ENCODE results near the gene PHF1.
"Not testable (repeated sequence)": the region's sequence is repeated elsewhere in the genome, so short reads cannot be mapped to it uniquely, and the experiment has no call there.

PHF1 gene

DNA sequence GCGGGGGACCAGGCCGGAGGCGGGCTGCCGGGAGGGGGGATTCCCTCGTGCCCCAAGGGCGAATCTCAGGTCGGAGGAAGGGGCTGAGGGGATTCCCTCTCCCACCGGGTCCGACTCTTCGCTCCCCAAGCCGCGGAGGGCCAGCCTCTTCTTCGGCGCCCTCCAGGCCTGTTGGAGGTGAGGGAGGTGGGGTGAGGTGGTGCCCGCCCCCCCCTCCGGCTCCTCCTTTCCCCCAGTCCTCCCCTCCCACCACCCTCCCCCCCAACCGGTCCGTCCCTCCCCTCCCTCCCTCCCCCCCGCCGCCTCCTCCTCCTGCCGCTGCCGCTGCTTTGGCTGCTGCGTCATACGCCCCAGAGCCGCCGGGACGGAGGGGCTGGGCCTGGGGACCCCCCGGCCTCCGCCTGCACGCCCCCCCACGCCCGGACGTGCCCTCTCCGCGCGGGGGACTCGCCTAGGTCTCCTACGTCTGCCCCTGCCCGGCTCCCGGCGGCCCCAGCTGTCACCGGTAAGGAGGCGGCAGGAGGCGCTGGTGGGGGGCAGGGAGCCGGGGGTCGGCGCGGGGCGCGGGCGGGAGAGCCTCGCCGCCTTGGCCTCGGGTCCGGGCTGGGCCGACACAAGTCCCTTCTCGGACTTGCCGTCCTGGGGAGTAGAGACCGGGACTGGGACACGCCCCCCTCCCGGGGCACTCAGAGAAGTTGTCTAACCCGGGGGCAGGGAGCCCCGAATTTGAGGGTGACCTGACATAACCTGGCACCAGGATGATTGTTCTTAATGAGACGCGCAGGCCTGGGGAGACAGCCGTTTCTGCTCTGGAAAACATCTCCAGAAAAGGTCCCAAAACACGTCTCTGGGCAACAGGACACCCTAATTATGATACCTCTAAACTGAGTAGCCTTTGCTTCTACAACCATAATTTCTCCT is at the start of gene PHF1:
Gene PHF1, plus strand, starts transcription at position 304 of the 921 bp plus-strand sequence. CDS start 1,250 bp downstream, outside the sequence.
- in situ Hi-C loops (cut with MboI; ENCODE audit: low sequenced_read_pairs): no loop called here

DNA sequence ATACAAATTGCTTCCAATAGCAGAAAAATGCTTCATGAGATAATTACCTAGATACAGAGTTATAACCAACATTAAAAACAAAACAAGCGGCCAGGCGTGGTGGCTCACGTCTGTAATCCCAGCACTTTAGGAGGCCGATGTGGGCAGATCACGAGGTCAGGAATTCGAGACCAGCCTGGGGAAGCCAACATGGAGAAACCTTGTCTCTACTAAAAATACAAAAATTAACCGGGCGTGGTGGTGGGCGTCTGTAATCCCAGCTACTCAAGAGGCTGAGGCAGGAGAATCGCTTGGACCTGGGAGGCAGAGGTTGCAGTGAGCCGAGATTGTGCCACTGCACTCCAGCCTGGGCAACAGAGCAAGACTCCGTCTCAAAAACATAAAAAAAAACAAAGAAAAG is 47.3 kb upstream of the PHF1 start:
- in situ Hi-C loops (cut with MboI; ENCODE audit: low sequenced_read_pairs): not testable (repeated sequence)

DNA sequence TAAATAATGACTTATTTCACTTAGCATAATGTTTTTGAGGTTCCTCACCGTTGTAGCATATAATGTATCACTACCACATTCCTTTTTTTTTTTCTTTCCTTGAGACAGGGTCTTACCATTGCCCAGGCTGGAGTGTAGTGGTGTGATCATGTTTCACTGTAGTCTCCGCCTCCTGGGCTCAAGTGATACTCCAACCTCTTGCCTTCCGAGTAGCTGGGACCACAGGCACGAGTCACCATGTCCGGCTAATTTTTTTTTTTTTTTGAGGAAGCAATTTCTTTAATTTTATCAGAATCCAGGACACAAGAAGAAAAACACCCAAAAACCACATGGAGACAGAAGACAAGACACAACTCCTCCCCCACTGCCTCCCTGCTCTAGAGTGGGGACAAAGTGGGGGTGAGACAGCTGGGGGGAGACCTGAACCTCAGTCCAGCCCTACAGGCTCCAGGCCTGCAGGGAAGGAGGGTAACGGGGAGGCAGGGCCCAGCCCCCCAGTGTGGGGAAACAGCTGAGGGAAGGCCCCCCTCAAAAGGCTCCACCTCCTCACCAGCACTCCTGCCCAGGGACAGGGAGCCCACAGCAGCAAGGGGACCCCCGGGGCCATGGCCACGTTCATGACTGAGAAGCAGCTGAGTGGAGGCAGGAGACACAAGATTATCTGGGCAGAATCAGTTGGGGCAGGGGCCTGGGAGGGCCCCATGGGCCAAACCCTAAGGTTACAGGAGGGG is 46.2 kb upstream of the PHF1 start:
- in situ Hi-C loops (cut with MboI; ENCODE audit: low sequenced_read_pairs): not testable (repeated sequence)

DNA sequence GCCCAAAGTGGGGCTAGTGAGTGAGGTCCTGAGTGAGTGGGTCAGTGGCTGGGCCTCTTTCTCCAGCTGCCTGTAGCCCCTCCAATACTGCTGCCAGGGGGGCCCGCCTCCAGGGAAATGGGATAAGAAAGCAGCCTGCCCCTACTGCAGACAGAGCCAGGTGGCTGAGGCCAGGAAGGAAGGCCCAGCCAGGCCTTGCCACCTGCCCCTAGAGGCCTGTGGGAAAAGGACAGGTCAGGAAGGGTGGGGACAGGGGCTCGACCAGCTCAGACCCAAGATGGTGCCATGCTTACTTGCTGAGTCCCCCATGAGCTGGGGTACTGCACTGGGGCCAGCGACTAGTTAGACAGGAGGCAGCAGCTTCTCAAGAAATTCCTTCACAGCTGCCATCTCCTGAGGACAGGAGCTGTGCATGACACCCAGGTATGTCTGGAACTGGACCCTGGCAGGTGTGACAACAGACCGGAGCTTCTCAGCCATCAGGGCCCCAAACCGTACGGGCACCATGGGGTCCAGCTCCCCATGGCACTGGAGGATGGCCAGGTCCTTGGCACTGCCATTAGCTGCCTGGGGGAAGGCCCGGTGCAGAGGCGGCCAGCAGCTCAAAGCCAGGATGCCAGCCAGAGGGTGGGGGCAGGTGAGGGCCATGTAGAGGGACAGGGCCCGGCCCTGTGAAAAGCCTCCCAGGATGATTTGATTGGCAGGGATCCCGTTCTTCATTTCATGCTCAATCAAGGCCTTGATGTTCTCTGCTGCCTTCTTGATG is 45.4 kb upstream of the PHF1 start:
- in situ Hi-C loops (cut with MboI; ENCODE audit: low sequenced_read_pairs): not testable (repeated sequence)

DNA sequence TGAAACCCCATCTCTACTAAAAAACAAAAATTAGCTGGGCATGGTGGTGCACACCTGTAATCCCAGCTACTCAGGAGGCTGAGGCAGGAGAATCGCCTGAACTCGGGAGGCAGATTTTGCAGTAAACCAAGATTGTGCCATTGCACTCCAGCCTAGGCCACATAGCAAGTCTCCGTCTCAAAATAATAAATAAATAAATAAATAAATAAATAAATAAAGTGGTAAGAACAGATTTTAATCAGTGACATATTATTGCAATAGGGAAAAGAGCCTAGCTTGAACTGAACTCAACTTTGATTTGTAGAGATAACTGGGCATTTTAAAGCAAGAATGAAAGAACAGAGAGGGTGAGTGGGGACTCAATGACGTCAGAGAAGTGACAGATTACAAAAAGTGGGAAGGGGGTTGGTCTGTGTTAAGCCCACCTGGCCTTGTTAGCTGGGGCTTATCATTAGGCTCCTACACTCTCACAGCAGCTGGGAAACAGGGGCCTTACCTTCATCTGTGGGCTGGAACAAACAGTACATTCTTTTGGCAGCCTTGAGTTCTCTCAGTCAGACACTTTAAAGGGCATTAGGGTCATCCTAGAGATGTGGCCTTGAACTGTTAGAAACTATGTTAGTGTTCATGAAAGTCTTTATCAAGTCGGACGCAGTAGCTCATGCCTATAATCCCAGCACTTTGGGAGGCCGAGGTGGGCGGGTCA is 43.7 kb upstream of the PHF1 start:
- in situ Hi-C loops (cut with MboI; ENCODE audit: low sequenced_read_pairs): no loop called here

DNA sequence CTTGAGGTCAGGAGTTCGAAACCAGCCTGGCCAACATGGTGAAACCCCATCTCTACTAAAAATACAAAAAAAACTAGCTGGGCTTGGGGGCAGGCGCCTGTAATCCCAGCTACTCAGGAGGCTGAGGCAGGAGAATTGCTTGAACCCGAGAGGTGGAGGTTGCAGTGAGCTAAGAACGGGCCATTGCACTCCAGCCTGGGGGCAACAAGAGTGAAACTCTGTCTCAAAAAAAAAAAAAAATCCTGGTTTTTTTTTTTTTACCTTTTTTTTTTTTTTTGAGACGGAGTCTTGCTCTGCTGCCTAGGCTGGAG is 43.1 kb upstream of the PHF1 start:
- in situ Hi-C loops (cut with MboI; ENCODE audit: low sequenced_read_pairs): not testable (repeated sequence)

DNA sequence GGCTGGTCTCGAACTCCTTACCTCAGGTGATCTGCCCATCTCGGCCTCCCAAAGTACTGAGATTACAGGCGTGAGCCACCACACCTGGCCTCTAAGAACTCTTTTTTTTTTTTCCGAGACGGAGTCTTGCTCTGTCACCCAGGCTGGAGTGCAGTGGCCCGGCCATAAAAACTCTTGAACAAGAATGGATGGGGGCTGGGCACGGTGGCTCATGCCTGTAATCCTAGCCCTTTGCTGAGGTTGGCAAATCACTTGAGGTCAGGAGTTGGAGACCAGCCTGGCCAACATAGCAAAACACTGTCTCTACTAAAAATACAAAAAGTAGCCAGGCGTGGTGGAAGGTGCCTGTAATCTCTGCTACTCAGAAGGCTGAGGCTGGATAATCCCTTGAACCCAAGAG is 38.9 kb upstream of the PHF1 start:
- in situ Hi-C loops (cut with MboI; ENCODE audit: low sequenced_read_pairs): not testable (repeated sequence)

DNA sequence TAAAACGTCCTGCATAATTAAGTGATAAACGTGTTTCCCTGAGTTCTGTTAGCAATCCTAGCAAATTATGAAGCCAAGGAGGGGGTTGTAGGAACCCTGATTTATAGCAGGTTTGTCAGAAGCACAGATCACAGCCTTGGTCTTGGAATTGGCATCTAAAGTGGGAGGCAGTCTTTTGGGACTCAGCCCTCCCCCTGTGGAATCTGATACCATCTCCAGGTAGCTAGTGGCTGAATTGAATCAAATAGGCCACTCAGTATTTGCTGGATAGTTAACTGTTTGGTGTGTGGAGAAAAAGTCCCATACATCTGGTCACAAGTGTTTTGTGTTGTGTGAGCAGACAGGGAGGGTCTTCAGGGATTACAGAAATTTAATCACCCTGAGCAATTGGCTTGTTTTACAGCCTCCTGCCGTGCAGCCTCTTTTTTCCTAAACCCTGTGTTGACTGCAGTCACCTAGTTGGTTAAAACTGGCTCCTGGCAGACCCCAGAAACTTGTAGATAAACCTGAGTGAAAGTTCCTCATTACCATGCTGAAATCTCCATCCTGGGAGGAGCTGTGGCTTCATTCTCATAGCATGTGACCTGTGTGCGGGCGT is 38.2 kb upstream of the PHF1 start:
- in situ Hi-C loops (cut with MboI; ENCODE audit: low sequenced_read_pairs): no loop called here

DNA sequence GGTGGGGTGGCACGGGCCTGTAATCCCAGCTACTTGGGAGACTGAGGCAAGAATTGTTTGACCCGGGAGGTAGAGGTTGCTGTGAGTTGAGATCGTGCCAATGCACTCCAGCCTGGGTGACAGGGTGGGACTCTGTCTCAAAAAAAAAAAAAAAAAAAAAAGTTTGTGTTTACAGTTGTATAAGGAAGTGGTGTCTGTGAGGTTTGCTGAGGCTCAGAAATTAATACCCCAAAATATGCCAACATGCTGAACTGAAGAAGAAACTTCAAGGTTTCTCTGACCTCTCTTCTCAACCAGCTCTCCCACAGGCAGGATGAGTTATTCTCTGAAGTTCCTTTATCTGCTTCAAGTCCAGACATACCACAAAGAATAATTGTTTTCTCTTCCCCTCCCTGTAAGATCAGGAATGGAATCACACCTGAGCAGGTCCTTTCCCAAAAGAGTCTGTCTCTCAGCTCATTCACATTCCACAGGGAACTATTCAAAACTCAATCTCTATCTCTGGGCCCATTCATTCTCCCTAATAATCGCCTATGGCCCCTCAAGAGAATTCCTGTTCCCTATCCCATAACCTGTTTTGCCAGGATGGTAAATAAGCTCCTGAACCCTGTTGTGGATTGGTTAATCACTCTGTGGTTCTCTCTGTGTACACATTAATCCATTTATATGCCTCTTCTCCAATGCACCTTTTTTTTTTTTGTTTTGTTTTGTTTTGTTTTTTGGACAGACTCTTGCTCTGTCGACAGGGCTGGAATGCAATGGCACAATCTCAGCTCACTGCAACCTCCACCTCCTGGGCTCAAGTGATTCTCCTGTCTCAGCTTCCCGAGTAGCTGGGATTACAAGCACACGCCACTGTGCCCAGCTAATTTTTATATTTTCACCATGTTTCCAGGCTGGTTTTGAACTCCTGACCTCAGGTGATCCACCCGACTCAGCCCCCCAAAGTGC is 36.6 kb upstream of the PHF1 start:
- in situ Hi-C loops (cut with MboI; ENCODE audit: low sequenced_read_pairs): no loop called here

DNA sequence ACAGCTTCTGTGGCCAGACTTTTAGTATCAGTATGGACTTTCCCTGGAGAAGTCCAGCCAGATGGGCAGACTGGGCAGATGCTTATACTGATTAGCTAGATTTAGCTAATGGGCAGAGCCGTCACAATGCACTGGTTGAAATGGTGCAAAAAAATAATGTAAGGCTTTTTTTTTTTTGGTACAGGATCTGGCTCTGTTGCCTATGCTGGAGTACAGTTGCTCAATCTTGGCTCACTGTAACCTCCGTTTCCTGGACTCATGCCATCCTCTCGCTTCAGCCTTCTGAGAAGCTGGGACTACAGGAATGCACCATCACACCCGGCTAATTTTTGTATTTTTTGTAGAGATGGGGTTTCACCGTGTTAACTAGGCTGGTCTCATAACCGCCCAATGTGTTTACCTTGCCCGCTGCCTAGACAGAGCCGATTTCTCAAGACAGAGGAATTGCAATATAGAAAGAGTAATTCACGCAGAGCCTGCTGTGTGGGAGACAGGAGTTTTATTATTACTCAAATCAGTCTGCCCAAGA is 35.6 kb upstream of the PHF1 start:
- in situ Hi-C loops (cut with MboI; ENCODE audit: low sequenced_read_pairs): no loop called here

DNA sequence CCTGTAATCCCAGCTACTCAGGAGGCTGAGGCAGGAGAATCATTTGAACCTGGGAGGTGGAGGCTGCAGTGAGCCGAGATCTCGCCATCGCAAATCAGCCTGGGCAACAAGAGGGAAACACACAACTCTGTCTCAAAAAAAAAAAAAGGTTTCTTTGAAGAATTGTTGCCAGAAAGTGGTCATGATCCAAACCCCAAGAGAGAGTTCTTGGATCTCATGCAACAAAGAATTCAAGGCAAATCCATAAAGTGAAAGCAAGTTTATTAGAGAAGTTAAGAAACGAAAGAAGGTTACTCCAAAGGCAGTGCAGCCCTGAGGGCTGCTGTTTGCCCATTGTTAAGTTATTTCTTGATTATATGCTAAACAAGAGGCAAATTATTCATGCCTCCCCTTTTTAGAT is 33.6 kb upstream of the PHF1 start:
- in situ Hi-C loops (cut with MboI; ENCODE audit: low sequenced_read_pairs): no loop called here

DNA sequence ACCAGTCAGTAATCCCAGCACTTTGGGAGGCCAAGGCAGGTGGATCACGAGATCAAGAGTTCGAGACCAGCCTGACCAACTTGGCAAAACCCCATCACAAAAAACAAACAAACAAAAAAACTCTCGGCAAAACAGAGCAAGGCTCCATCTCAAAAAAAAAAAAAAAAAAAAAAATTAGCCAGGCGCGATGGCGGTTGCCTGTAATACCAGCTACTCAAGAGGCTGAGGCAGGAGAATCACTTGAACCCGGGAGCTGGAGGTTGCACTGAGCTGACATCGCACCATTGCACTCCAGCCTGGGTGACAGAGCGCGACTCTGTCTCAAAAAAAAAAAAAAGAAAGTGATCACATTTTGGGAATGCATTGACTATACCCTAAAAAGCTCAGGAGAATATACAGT is 31.6 kb upstream of the PHF1 start:
- in situ Hi-C loops (cut with MboI; ENCODE audit: low sequenced_read_pairs): not testable (repeated sequence)

DNA sequence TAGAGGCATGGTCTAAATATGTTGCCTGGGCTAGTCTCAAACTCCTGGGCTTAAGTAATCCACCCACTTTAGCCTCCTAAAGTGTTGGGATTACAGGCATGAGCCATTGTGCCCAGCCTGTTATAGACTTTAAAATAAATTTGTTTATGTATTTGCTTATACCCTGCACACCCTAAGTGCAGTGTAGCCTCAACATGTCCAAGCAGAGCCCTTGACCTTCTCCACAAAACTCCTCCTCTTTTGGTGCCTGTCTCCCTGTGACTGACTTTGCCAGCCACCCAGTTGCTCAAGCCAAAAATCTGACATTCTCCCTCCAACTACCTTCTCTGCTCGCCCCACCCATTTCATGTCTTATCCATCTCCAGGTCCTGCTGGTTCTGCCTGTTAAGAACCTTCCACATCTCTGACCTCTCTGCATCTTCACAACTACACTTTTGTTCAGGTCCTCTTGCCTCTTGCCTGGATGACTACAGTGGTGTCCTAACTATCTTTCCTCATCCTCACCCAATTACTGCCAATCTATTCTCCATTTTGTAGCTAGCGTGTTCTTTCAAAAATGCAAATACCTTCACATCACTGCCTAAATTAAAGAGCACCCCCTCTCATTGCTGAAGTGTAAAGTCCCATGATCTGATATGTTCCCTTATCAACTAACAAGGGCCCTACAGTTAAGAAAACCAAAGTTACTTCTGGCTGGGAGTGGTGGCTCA is 30.4 kb upstream of the PHF1 start:
- in situ Hi-C loops (cut with MboI; ENCODE audit: low sequenced_read_pairs): no loop called here

DNA sequence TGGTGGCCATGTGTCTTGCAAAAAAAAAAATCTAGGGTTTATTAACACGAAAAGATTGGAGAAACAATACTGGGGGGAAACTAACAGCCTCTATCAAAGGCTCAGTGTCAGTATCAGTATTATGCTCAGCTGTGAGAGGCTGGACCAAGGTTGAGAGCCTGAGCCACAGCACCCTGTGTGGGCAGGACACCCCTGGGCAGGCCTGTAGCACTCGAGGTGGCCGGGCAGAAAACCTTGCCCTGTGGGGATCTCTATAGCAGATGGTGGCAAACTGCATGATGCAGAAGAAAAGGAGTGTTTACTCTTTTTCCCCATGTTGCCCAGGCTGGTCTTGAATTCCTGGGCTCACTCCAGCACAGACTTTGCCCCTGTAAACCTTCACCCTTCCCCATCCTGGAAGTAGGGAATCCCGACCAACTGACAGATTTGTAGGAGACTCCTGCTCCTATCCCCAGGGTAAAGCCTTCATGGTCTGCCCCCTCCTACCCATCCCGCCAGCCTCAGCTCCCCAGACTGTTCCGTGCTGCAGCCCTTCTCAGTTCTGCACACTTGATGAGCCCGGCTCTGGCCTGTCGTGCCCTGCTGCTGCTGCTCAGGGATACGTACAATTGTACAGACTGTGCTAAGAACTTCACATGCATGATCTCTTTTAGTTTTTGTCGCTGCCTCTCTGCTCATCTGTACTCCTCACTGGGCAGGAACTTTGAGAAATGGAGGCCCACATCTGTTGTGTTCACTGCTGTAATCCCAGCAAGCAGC is 27.2 kb upstream of the PHF1 start:
- in situ Hi-C loops (cut with MboI; ENCODE audit: low sequenced_read_pairs): no loop called here

DNA sequence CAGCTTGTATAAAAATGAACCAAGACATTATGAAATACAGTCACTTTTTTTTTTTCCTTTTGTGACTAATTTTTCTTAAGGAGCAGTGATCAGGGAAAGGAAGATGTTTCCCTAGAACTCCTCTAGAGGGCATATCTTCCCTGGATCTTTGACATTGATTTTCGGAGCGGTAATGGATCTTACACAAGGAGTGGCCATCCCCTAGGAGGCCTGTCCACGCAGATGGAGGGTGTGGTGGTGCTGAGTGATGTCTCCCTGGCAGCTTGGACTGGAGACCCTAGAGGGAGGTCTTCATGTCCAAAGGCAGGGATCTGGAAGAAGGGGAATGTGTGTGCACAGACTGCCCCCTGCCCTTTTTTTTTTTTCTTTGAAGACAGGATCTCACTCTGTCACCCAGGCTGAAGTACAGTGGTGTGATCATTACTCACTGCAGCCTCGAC is 26.2 kb upstream of the PHF1 start:
- in situ Hi-C loops (cut with MboI; ENCODE audit: low sequenced_read_pairs): no loop called here

DNA sequence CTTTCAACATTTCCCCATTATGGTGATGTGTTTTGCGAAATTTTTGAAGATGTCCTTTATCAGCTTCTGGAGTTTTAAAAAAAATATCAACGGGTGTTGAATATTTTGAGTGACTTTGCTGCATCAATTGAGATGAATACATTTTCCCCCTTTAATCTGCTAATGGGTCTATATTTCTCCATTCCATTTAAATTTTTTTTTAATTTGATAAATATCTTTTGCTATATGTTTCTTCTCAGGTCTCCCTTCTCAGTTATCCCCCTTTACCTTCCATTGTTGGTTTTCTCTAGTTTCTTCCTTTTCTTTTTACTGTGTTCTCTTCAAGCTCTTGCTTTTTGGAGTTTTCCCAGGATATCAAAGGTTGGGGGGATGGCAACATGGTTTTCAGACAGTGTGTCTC is 20.6 kb upstream of the PHF1 start:
- in situ Hi-C loops (cut with MboI; ENCODE audit: low sequenced_read_pairs): no loop called here

DNA sequence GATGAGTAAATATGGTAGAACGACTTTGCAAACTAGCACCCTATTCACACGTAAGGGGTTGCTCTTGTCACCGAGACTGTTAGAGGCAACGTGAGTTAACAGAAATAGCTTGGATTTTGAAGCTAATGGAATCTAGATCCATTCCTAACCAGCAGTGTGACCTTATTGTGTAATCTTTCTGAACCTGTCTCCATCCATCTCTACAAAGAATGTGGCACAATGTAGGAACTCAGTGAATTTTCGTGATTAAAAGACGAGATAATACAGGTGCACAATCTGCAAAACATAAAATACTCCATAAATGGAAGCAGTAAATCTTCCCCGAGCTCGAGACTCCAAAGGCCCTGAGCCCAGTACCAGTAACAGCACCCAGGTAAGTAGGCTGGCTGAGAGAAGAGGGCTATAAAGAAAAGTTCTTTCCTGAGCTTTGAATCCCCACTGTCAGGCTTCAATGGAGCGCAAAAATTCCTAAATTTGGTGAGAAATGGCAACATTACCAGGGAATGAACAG is 20.0 kb upstream of the PHF1 start:
- in situ Hi-C loops (cut with MboI; ENCODE audit: low sequenced_read_pairs): no loop called here
